Activated CD4-positive, alpha-beta T cell treated with anti-CD3 and anti-CD28 coated beads, Interleukin-2, amount 50 U/mL, for 24 hours (primary cell): ENCODE results near the gene ATP5F1B.

ENCODE experiments used
- DNase-seq, 2 donors: peaks; one replicate each; pipeline ENCODE4 v3.0.0-alpha.2; 2020; ENCODE audit warnings: low read depth in 1 of 2, low spot score in 1 of 2

ATP5F1B gene

GRCh38 chr12:56622535-56622934, 23.2 kb downstream of the ATP5F1B start:
- DNase-seq: no peak

- DNase-seq: no peak
Measured at GRCh38 chr12:56616925-56617324, 28.9 kb downstream of the ATP5F1B start.

GRCh38 chr12:56616244-56616643, 29.5 kb downstream of the ATP5F1B start:
- no peak for DNase-seq

GRCh38 chr12:56614627-56615026, 31.2 kb downstream of the ATP5F1B start:
- no peak for DNase-seq

- no peak for DNase-seq
Measured at GRCh38 chr12:56604355-56604754, 41.4 kb downstream of the ATP5F1B start.

GRCh38 chr12:56602239-56602638, 43.5 kb downstream of the ATP5F1B start:
- DNase-seq: no peak

- DNase-seq: no peak
Measured at GRCh38 chr12:56601503-56601902, 44.3 kb downstream of the ATP5F1B start.

- DNase-seq: no peak
Measured at GRCh38 chr12:56600753-56601152, 45.0 kb downstream of the ATP5F1B start.

GRCh38 chr12:56599797-56600196, 46.0 kb downstream of the ATP5F1B start:
- no peak for DNase-seq

GRCh38 chr12:56599041-56599440, 46.7 kb downstream of the ATP5F1B start:
- DNase-seq: no peak

- no peak for DNase-seq
Measured at GRCh38 chr12:56596815-56597214, 49.0 kb downstream of the ATP5F1B start.

- DNase-seq: peak; percentile 26 to 59
Measured at GRCh38 chr12:56593909-56594621, 51.7 kb downstream of the ATP5F1B start.

- no peak for DNase-seq
Measured at GRCh38 chr12:56591961-56592360, 53.8 kb downstream of the ATP5F1B start.

GRCh38 chr12:56591126-56591525, 54.7 kb downstream of the ATP5F1B start:
- DNase-seq: no peak

GRCh38 chr12:56590237-56590830, 55.5 kb downstream of the ATP5F1B start:
- DNase-seq: no peak

- no peak for DNase-seq
Measured at GRCh38 chr12:56589783-56590182, 56.0 kb downstream of the ATP5F1B start.
